Body of pancreas (tissue), 4 donors: ENCODE data around the gene KCNQ5. TPM values are rescaled to one million over a fixed set of nuclear protein-coding genes. Genes with fewer than 3 reads are reported as not detected.

Source experiments
- ATAC-seq: fragments of 150-250 bp; one replicate; pipeline ENCODE4 v1.9.1; 2016
- DNase-seq, 4 donors: peaks; one replicate each; pipeline ENCODE4 v3.0.0-alpha.2; 2019
- H3K27ac ChIP-seq, 4 donors: fragments of 200-600 bp; sonication (generic); 1 replicate in 3 of 4; 2 replicates in 1 of 4; pipeline versions ENCODE4 v1.5.1 to v1.6.1; 2016 to 2019; ENCODE audit warnings: mild to moderate bottlenecking in 1 of 4, mixed read lengths in 1 of 4, moderate library complexity in 1 of 4
- H3K27me3 ChIP-seq, 2 donors: fragments of 200-600 bp; sonication (generic); one replicate each; pipeline ENCODE4 v1.6.0; 2016; ENCODE audit warnings: mild to moderate bottlenecking in 1 of 2
- H3K36me3 ChIP-seq, 2 donors: fragments of 200-600 bp; sonication (generic); replicated peaks in 1 of 2; 2 replicates each; pipeline ENCODE4 v1.5.1; 2016; ENCODE audit warnings: low read depth in 2 of 2; ENCODE audit not compliant: insufficient read depth in 1 of 2
- H3K4me1 ChIP-seq: fragments of 200-600 bp; sonication (generic); one replicate; pipeline ENCODE4 v1.6.0; 2016
- H3K4me3 ChIP-seq, 2 donors: fragments of 200-600 bp; sonication (generic); 1 replicate in 1 of 2; 2 replicates in 1 of 2; pipeline ENCODE4 v1.5.1; 2016 to 2019
- H3K9me3 ChIP-seq, 3 donors: fragments of 200-600 bp; sonication (generic); 1 replicate in 2 of 3; 2 replicates in 1 of 3; pipeline ENCODE4 v1.5.1; 2016
- CTCF ChIP-seq, 7 experiments: fragments of 450-650 bp in 4 of 7; fragments of 200-600 bp in 3 of 7; sonication (generic) in 3 of 7; IDR thresholded peaks; one replicate each; pipeline ENCODE4 v1.5.1; 2016 to 2019; ENCODE audit warnings: antibody characterized with exemption in 7 of 7
- POLR2A ChIP-seq, 3 donors: fragments of 450-650 bp; IDR thresholded peaks; one replicate each; pipeline ENCODE4 v1.6.1; 2016; ENCODE audit warnings: antibody characterized with exemption in 3 of 3, mild to moderate bottlenecking in 2 of 3
- WGBS, 2 donors: methylation state at CpG; one replicate each; pipeline ENCODE4 v1.1.5; 2017; 5-methylcytosine and 5-hydroxymethylcytosine counted together
- intact Hi-C: fragments of 100-400 bp; cut with DNase I; formaldehyde crosslinking; loops from one replicate; pipeline ENCODE4 v1.15.1; 2023
- total RNA-seq, 2 donors: library from RNA; depleted of rRNA; stranded (reverse); fragments of >200 nt; gene quantifications; one replicate each; pipeline ENCODE4 v1.1.0, GENCODE V29; 2016

The KCNQ5 gene
- total RNA-seq, 2 donors from 2014 or later: 1.0 to 1.6 TPM

GRCh38 chr6:73156793-73157767 lies 535.2 kb downstream of the KCNQ5 start:
- intact Hi-C loops: no loop called here
- Histone ChIP-seq H3K4me3 (no peak overlapping the region), H3K9me3 (no peaks in the 10 kb centered on the region), H3K27ac (no peak overlapping the region), H3K4me1 (no peaks in the 10 kb centered on the region), H3K36me3 (no peaks in the 10 kb centered on the region), H3K27me3 (no peaks in the 10 kb centered on the region)
- TF ChIP-seq POLR2A (IDR thresholded peaks at IDR 0.05) (no peak), CTCF (IDR thresholded peaks at IDR 0.05) (no peak)
- ATAC-seq (no peak), DNase-seq (no peak)
- 87 to 91% methylated on average over 41 of the region's 41 CpGs for WGBS, 2 donors

DNA sequence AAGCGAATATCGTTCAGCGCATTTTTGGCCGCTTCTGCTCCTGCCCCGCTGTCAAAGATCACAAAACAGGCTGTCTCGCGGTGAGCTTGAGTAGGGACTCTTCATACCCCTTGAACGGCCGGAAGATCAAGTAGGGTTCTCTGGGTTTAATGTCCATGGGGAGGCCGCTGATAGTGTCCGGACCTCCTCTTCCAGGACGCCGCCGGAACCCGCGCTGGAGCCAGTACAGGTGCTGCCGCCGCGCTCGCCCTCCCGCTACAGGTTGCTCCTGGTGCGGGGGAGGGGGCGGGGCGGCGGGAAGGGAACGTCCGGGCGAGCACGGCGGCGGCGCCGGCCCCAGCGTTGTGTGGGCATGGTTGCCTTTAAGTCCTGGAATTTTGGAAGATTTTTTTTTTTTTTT lies 536.0 kb downstream of the KCNQ5 start:
- intact Hi-C loops: no loop called here
- 89 to 92% methylated on average over 21 to 33 of the region's 34 CpGs for WGBS, 2 donors
- ATAC-seq (no peak), DNase-seq (no peak)
- Histone ChIP-seq H3K9me3 (no peaks in the 10 kb centered on the region), H3K36me3 (no peaks in the 10 kb centered on the region), H3K27me3 (no peaks in the 10 kb centered on the region), H3K4me3 (no peak overlapping the region), H3K27ac (no peak overlapping the region), H3K4me1 (no peaks in the 10 kb centered on the region)
- TF ChIP-seq POLR2A (IDR thresholded peaks at IDR 0.05) (no peak), CTCF (IDR thresholded peaks at IDR 0.05) (no peak)

- no peak for TF ChIP-seq POLR2A (IDR thresholded peaks at IDR 0.05)
- no peak for TF ChIP-seq CTCF (IDR thresholded peaks at IDR 0.05)
- no peaks in the 10 kb centered on the region for H3K9me3 ChIP-seq
- intact Hi-C loops: no loop called here
- ATAC-seq: no peak
- H3K4me3 ChIP-seq: no peak overlapping the region
- DNase-seq: no peak
- H3K4me1 ChIP-seq: no peaks in the 10 kb centered on the region
- WGBS, 2 donors: 43 to 56% methylated on average over 4 of the region's 4 CpGs
- no peak overlapping the region for H3K27ac ChIP-seq
- H3K36me3 ChIP-seq: no peaks in the 10 kb centered on the region
- H3K27me3 ChIP-seq: no peaks in the 10 kb centered on the region
These were observed 547.2 kb downstream of the KCNQ5 start for GRCh38 chr6:73169111-73169510.

GRCh38 chr6:73169633-73170032 lies 547.8 kb downstream of the KCNQ5 start:
- no peaks in the 10 kb centered on the region for H3K4me1 ChIP-seq
- TF ChIP-seq CTCF (IDR thresholded peaks at IDR 0.05) (no peak), POLR2A (IDR thresholded peaks at IDR 0.05) (no peak)
- WGBS, 2 donors: 65% methylated on average over 5 of the region's 5 CpGs
- no peaks in the 10 kb centered on the region for H3K9me3 ChIP-seq
- H3K27ac ChIP-seq: no peak overlapping the region
- no peak overlapping the region for H3K4me3 ChIP-seq
- no peaks in the 10 kb centered on the region for H3K36me3 ChIP-seq
- no peaks in the 10 kb centered on the region for H3K27me3 ChIP-seq
- ATAC-seq (no peak), DNase-seq (no peak)
- intact Hi-C loops: no loop called here

GRCh38 chr6:73174646-73175045 lies 552.8 kb downstream of the KCNQ5 start:
- no peak for DNase-seq
- Histone ChIP-seq H3K27ac (no peak overlapping the region), H3K27me3 (no peaks in the 10 kb centered on the region), H3K4me1 (no peaks in the 10 kb centered on the region), H3K9me3 (no peaks in the 10 kb centered on the region), H3K4me3 (no peak overlapping the region), H3K36me3 (no peaks in the 10 kb centered on the region)
- WGBS, 2 donors: 68 to 71% methylated on average over 4 of the region's 4 CpGs
- TF ChIP-seq POLR2A (IDR thresholded peaks at IDR 0.05): no peak
- no peak for TF ChIP-seq CTCF (IDR thresholded peaks at IDR 0.05)
- no peak for ATAC-seq
- intact Hi-C loops: no loop called here
